HG02588 (cell line): ENCODE data around the gene RPEL1.

ENCODE experiments used
- ATAC-seq: cut with Tn5 transposase; IDR thresholded peaks from one replicate; pipeline ENCODE4 v1.9.1; 2021; ENCODE audit warnings: mild to moderate bottlenecking, moderate library complexity; ENCODE audit not compliant: unreplicated experiment

Gene RPEL1

GRCh38 chr10:103278537-103278823, 32.8 kb downstream of the RPEL1 start:
- ATAC-seq = no peak

GRCh38 chr10:103278862-103279298, 33.2 kb downstream of the RPEL1 start:
- ATAC-seq = no peak

GRCh38 chr10:103280031-103280430, 34.3 kb downstream of the RPEL1 start:
- no peak for ATAC-seq

GRCh38 chr10:103280506-103280905, 34.8 kb downstream of the RPEL1 start:
- ATAC-seq = no peak

GRCh38 chr10:103281753-103282152, 36.1 kb downstream of the RPEL1 start:
- no peak for ATAC-seq

GRCh38 chr10:103282961-103283360, 37.3 kb downstream of the RPEL1 start:
- no peak for ATAC-seq

GRCh38 chr10:103284170-103284569, 38.5 kb downstream of the RPEL1 start:
- no peak for ATAC-seq

- ATAC-seq = no peak
Measured at GRCh38 chr10:103287992-103288391, 42.3 kb downstream of the RPEL1 start.

GRCh38 chr10:103291588-103291987, 45.9 kb downstream of the RPEL1 start:
- no peak for ATAC-seq

GRCh38 chr10:103295374-103296015, 49.8 kb downstream of the RPEL1 start:
- no peak for ATAC-seq
